ENCODE measurements around the gene SIRT7. TPM values are rescaled to one million over a fixed set of nuclear protein-coding genes. Genes with fewer than 3 reads are reported as not detected.

Gene SIRT7
- total and polyA plus RNA-seq, 2 donors from 2014 or later, result 17.4 to 25.2 TPM

- Histone ChIP-seq H3K27ac (ENCODE audit: low read depth in 2 of 2, low read length in 2 of 2) (peak within 1 kb of the TSS; percentile 51 to 64), H3K4me3 (ENCODE audit: low read length in 3 of 3) (peak within 1 kb of the TSS; percentile 50 to 76 (median 69)), H3K27me3 (ENCODE audit: control insufficient read depth, insufficient read depth, low read length) (no peaks in the 10 kb centered on the region), H3K9ac (ENCODE audit: low read length in 3 of 3) (peak within 1 kb of the TSS in 2 of 3 donors; percentile 17 to 73), H3K36me3 (ENCODE audit: control insufficient read depth in 2 of 3, insufficient read depth in 3 of 3, low read length in 3 of 3) (peaks cover 0 to 44% (median 24%) of the 10 kb centered on the region in 3 donors), H3K9me3 (ENCODE audit: control insufficient read depth in 2 of 3, insufficient read depth in 1 of 3, low read length in 3 of 3) (no peaks in the 10 kb centered on the region), H3K4me1 (ENCODE audit: control insufficient read depth in 2 of 3, insufficient read depth in 2 of 3, low read depth in 1 of 3, low read length in 3 of 3) (peaks cover 0 to 9% (median 0%) of the 10 kb centered on the region in 3 donors)
- no peak for TF ChIP-seq CTCF (IDR thresholded peaks at IDR 0.05; ENCODE audit: borderline replicate concordance, extremely low read depth, insufficient read depth)
- intact Hi-C loops (cut with DNase I), result no loop called here
- DNase-seq (peak; percentile 93 to 98 (median 95)), FAIRE-seq (no peak)
Observed at GRCh38 chr17:81911277-81911961, 6.6 kb downstream of the SIRT7 start, which contains the start of gene PCYT2. Gene PCYT2, minus strand, starts transcription at chr17:81911399. Its CDS starts 44 bp downstream, at chr17:81911355.

- no peak for TF ChIP-seq CTCF (IDR thresholded peaks at IDR 0.05; ENCODE audit: borderline replicate concordance, extremely low read depth, insufficient read depth)
- FAIRE-seq (no peak), DNase-seq (peak in 4 of 5 donors; percentile 25 to 72 (median 30))
- Histone ChIP-seq H3K9me3 (ENCODE audit: control insufficient read depth in 2 of 3, insufficient read depth in 1 of 3, low read length in 3 of 3) (no peaks in the 10 kb centered on the region), H3K27ac (ENCODE audit: low read depth in 2 of 2, low read length in 2 of 2) (peak overlapping the region; percentile 51 to 64), H3K36me3 (ENCODE audit: control insufficient read depth in 2 of 3, insufficient read depth in 3 of 3, low read length in 3 of 3) (peaks cover 0 to 42% (median 24%) of the 10 kb centered on the region in 3 donors), H3K9ac (ENCODE audit: low read length in 3 of 3) (peak overlapping the region in 1 of 3 donors; percentile 73), H3K27me3 (ENCODE audit: control insufficient read depth, insufficient read depth, low read length) (no peaks in the 10 kb centered on the region), H3K4me3 (ENCODE audit: low read length in 3 of 3) (peak overlapping the region; percentile 50 to 76 (median 69)), H3K4me1 (ENCODE audit: control insufficient read depth in 2 of 3, insufficient read depth in 2 of 3, low read depth in 1 of 3, low read length in 3 of 3) (peaks cover 0 to 9% (median 0%) of the 10 kb centered on the region in 3 donors)
- intact Hi-C loops (cut with DNase I), result no loop called here
Observed at GRCh38 chr17:81910840-81911276, 7.1 kb downstream of the SIRT7 start.

GRCh38 chr17:81909966-81910839 lies 7.8 kb downstream of the SIRT7 start:
- Histone ChIP-seq H3K27me3 (ENCODE audit: control insufficient read depth, insufficient read depth, low read length) (no peaks in the 10 kb centered on the region), H3K4me1 (ENCODE audit: control insufficient read depth in 2 of 3, insufficient read depth in 2 of 3, low read depth in 1 of 3, low read length in 3 of 3) (peaks cover 0 to 9% (median 0%) of the 10 kb centered on the region in 3 donors), H3K27ac (ENCODE audit: low read depth in 2 of 2, low read length in 2 of 2) (peak overlapping the region; percentile 51 to 64), H3K36me3 (ENCODE audit: control insufficient read depth in 2 of 3, insufficient read depth in 3 of 3, low read length in 3 of 3) (peaks cover 0 to 35% (median 24%) of the 10 kb centered on the region in 3 donors), H3K4me3 (ENCODE audit: low read length in 3 of 3) (peak overlapping the region; percentile 50 to 76 (median 69)), H3K9ac (ENCODE audit: low read length in 3 of 3) (peak overlapping the region in 2 of 3 donors; percentile 17 to 73), H3K9me3 (ENCODE audit: control insufficient read depth in 2 of 3, insufficient read depth in 1 of 3, low read length in 3 of 3) (no peaks in the 10 kb centered on the region)
- intact Hi-C loops (cut with DNase I), result no loop called here
- peak in 3 of 5 donors; percentile 31 to 52 (median 50) for DNase-seq
- no peak for FAIRE-seq
- no peak for TF ChIP-seq CTCF (IDR thresholded peaks at IDR 0.05; ENCODE audit: borderline replicate concordance, extremely low read depth, insufficient read depth)

Data from kidney (tissue), 14 donors.